SU-DHL-6 (cell line): Measurements from ENCODE around the gene PARP1.

Experiments used
- H2AFZ ChIP-seq: fragments of 200-600 bp; sonication (generic); 2 replicates; pipeline ENCODE4 v1.6.1; 2014; ENCODE audit warnings: low read depth, mild to moderate bottlenecking, moderate library complexity, mixed read lengths, antibody characterized with exemption, low read length; ENCODE audit not compliant: severe bottlenecking
- H3F3A ChIP-seq: fragments of 200-600 bp; shearing (Covaris generic); 2 replicates; pipeline ENCODE4 v1.6.0; 2016; ENCODE audit warnings: antibody characterized with exemption, mild to moderate bottlenecking; ENCODE audit not compliant: insufficient read depth
- H3K27ac ChIP-seq: fragments of 200-600 bp; sonication (generic); 2 replicates; pipeline ENCODE4 v1.5.1; 2016; ENCODE audit warnings: low read depth, mild to moderate bottlenecking, low read length, moderate library complexity, mixed read lengths
- H3K27me3 ChIP-seq: fragments of 200-600 bp; sonication (generic), shearing (Covaris generic); 2 replicates; pipeline ENCODE4 v1.6.0; 2014; ENCODE audit warnings: mild to moderate bottlenecking, low read length
- H3K36me3 ChIP-seq: fragments of 200-600 bp; sonication (generic); 2 replicates; pipeline ENCODE4 v1.6.1; 2014; ENCODE audit warnings: mild to moderate bottlenecking, low read length, mixed read lengths
- H3K4me2 ChIP-seq: fragments of 300-600, 200-600 bp; shearing (Covaris generic), sonication (generic); 2 replicates; pipeline ENCODE4 v1.6.0; 2014; ENCODE audit warnings: low read length, low read depth, mild to moderate bottlenecking; ENCODE audit not compliant: poor library complexity, severe bottlenecking
- H3K4me3 ChIP-seq: fragments of 200-600 bp; sonication (generic); 2 replicates; pipeline ENCODE4 v1.5.1; 2014; ENCODE audit warnings: antibody characterized with exemption, low read length, mild to moderate bottlenecking, mixed read lengths; ENCODE audit not compliant: insufficient read depth, poor library complexity, severe bottlenecking
- H3K79me2 ChIP-seq: fragments of 200-600 bp; sonication (generic); 2 replicates; pipeline ENCODE4 v1.6.1; 2014; ENCODE audit warnings: mild to moderate bottlenecking, low read length, moderate library complexity; ENCODE audit not compliant: insufficient read depth
- H3K9ac ChIP-seq: fragments of 200-600 bp; sonication (generic); 2 replicates; pipeline ENCODE4 v1.7.0; 2014; ENCODE audit warnings: mild to moderate bottlenecking, low read length
- H3K9me2 ChIP-seq: fragments of 200-600 bp; sonication (generic); replicated peaks from 2 replicates; pipeline ENCODE4 v1.6.1; 2014; ENCODE audit warnings: low read length; ENCODE audit not compliant: insufficient read depth
- H3K9me3 ChIP-seq: fragments of 200-600 bp; sonication (generic); 2 replicates; pipeline ENCODE4 v1.6.1; 2014; ENCODE audit warnings: low read length, mixed read lengths; ENCODE audit not compliant: insufficient read depth
- H4K20me1 ChIP-seq: fragments of 200-600 bp; sonication (generic); 2 replicates; pipeline ENCODE4 v1.6.1; 2014; ENCODE audit warnings: low read depth, mild to moderate bottlenecking, antibody characterized with exemption, low read length, moderate library complexity, mixed read lengths
- EZH2phosphoT487 ChIP-seq: fragments of 200-600 bp; sonication (generic), shearing (Covaris generic); conservative IDR thresholded peaks from 2 replicates; pipeline ENCODE4 v1.6.1; 2018; ENCODE audit warnings: mild to moderate bottlenecking, antibody characterized with exemption, low read length, moderate library complexity, mixed read lengths
- TF ChIP-seq, protein P1 (sequence below): fragments of 200-600 bp; sonication (generic); IDR thresholded peaks from one replicate; pipeline ENCODE4 v1.5.1; 2017; ENCODE audit warnings: antibody characterized with exemption, mild to moderate bottlenecking, low read length, moderate library complexity; ENCODE audit not compliant: insufficient read depth, poor library complexity, severe bottlenecking

PARP1 gene

DNA sequence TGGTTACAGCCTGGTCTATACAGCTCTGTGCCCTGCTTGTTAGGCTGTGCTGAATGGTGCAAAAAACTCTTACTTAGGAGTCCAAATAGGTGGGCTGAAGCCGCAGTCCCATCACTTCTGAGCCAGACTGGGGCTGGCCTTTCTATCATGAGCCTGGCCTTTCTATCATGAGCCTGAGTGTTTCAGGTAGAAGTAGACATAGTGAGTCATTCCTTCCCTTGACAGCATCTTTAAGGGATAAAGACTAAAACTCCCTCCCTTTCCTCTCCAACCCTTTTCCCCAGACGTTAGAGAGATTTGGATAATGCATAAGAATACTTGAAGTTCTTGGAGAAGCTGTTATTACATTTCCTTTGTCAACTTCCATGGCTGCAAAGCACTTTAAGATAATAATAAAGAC lies 46.5 kb upstream of the PARP1 start:
- Histone ChIP-seq H3K27ac (no peak overlapping the region), H3K4me3 (no peak overlapping the region), H3F3A (no peaks in the 10 kb centered on the region), H3K36me3 (no peaks in the 10 kb centered on the region), H3K9me2 (no peaks in the 10 kb centered on the region), H4K20me1 (no peaks in the 10 kb centered on the region), H3K9me3 (no peaks in the 10 kb centered on the region), H3K79me2 (no peaks in the 10 kb centered on the region), H3K4me2 (no peak overlapping the region), H3K27me3 (no peaks in the 10 kb centered on the region), H3K9ac (no peak overlapping the region), H2AFZ (no peak overlapping the region)
- TF ChIP-seq, protein P1, sequence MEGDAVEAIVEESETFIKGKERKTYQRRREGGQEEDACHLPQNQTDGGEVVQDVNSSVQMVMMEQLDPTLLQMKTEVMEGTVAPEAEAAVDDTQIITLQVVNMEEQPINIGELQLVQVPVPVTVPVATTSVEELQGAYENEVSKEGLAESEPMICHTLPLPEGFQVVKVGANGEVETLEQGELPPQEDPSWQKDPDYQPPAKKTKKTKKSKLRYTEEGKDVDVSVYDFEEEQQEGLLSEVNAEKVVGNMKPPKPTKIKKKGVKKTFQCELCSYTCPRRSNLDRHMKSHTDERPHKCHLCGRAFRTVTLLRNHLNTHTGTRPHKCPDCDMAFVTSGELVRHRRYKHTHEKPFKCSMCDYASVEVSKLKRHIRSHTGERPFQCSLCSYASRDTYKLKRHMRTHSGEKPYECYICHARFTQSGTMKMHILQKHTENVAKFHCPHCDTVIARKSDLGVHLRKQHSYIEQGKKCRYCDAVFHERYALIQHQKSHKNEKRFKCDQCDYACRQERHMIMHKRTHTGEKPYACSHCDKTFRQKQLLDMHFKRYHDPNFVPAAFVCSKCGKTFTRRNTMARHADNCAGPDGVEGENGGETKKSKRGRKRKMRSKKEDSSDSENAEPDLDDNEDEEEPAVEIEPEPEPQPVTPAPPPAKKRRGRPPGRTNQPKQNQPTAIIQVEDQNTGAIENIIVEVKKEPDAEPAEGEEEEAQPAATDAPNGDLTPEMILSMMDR = no peak
- TF ChIP-seq EZH2phosphoT487 = no peak

DNA sequence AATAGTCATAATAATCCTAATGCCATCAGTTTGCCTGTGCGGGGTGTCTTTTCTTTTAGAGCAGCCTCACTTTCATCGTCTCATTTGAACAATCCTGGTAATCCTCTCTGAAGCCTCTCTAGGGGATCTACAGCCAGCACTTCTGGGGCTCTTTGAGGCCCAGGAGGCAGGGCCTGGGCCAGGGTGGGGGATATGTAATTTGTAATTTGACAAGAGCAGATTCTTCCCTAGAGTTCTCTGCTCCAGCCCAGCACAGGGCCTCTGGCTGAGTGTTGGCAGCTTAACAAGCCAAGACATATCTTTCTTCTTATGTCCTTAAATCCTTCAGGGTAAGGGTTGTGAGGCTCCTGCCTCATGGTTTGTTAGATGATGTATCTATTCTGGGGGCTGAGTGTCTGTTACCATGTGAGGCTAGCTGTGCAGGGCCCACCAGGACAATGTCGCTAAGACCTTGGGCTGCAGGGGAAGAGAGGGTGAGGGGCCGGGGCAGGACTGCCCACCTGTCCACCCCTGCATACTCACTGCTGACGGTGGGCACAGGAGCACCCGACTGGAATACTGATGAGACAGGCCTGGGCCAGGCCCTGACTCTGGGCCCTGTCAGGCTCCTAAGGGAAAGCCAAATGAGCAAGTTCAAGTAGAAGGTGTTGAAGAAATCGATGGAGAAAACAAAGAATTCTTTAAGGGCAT lies 45.3 kb upstream of the PARP1 start:
- Histone ChIP-seq H2AFZ (no peak overlapping the region), H3K27ac (no peak overlapping the region), H3K4me3 (no peak overlapping the region), H3K79me2 (no peaks in the 10 kb centered on the region), H3K9ac (no peak overlapping the region), H3K27me3 (no peaks in the 10 kb centered on the region), H3F3A (no peaks in the 10 kb centered on the region), H3K4me2 (no peak overlapping the region), H4K20me1 (no peaks in the 10 kb centered on the region), H3K9me2 (no peaks in the 10 kb centered on the region), H3K36me3 (no peaks in the 10 kb centered on the region), H3K9me3 (no peaks in the 10 kb centered on the region)
- no peak for TF ChIP-seq EZH2phosphoT487
- TF ChIP-seq, protein P1 = no peak

DNA sequence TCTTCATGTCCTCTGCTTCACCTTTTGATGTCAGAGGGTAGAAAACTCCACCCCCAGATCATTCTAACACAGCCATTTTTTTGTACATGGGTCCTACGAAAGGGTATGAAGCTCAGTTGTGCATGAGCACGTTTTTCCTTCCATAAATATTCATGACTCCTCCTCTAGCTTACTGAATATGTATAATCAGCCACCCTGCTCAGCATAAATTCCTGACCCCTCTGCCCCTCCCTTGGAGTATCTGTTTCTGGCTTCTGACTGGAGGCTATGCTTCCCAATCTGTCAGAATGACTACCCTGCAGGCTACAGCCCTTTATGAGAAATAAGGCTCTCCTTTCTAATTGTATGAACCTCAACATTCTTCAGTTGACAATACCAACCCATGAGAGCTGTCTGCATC lies 42.8 kb upstream of the PARP1 start:
- no peaks in the 10 kb centered on the region for H3K9me2 ChIP-seq
- H3K27me3 ChIP-seq = no peaks in the 10 kb centered on the region
- no peak overlapping the region for H3K9ac ChIP-seq
- no peaks in the 10 kb centered on the region for H3F3A ChIP-seq
- no peaks in the 10 kb centered on the region for H4K20me1 ChIP-seq
- H2AFZ ChIP-seq = no peak overlapping the region
- no peak overlapping the region for H3K4me3 ChIP-seq
- no peaks in the 10 kb centered on the region for H3K9me3 ChIP-seq
- TF ChIP-seq, protein P1 = no peak
- no peak for TF ChIP-seq EZH2phosphoT487
- no peaks in the 10 kb centered on the region for H3K36me3 ChIP-seq
- no peaks in the 10 kb centered on the region for H3K79me2 ChIP-seq
- no peak overlapping the region for H3K27ac ChIP-seq
- H3K4me2 ChIP-seq = no peak overlapping the region
